WTC11 (cell line): ENCODE data around the gene SORCS2. TPM values are rescaled to one million over a fixed set of nuclear protein-coding genes. Genes with fewer than 3 reads are reported as not detected.

Experiments used
- ATAC-seq: fragments of 200-7000 bp; cut with Tn5 transposase; 2 replicates; pipeline ENCODE4 v1.10.0; 2021; ENCODE audit warnings: mild to moderate bottlenecking, moderate library complexity
- CTCF ChIA-PET: fragments of 300-600 bp; sonication (Branson Sonifier 250); formaldehyde crosslinking; loops from one replicate; lab custom pipeline; 2021; ENCODE audit warnings: antibody characterized with exemption; lab: Charles Lee
- POLR2A ChIA-PET: fragments of 350-600 bp; sonication (Branson Sonifier 250); formaldehyde crosslinking; loops from one replicate; lab custom pipeline; 2021; ENCODE audit warnings: antibody characterized with exemption; lab: Charles Lee
- DNase-seq: peaks from one replicate; pipeline ENCODE4 v3.0.0; 2021; ENCODE audit warnings: low spot score
- H3K27ac Mint-ChIP-seq: 2 replicates; pipeline ENCODE4 v1.8.0; 2021; ENCODE audit warnings: mixed read lengths
- H3K27me3 Mint-ChIP-seq: 2 replicates; pipeline ENCODE4 v1.8.0; 2021; ENCODE audit warnings: low read depth, mild to moderate bottlenecking, moderate library complexity, mixed read lengths
- H3K36me3 Mint-ChIP-seq: 2 replicates; pipeline ENCODE4 v1.8.0; 2021; ENCODE audit warnings: mixed read lengths
- H3K4me1 Mint-ChIP-seq: 2 replicates; pipeline ENCODE4 v1.8.0; 2022; ENCODE audit warnings: mixed read lengths
- H3K4me3 Mint-ChIP-seq: 2 replicates; pipeline ENCODE4 v1.8.0; 2021; ENCODE audit warnings: mild to moderate bottlenecking, moderate library complexity, mixed read lengths
- H3K9me3 Mint-ChIP-seq: 2 replicates; pipeline ENCODE4 v1.8.0; 2021; ENCODE audit warnings: mixed read lengths
- ATF1 ChIP-seq: sonication (generic); formaldehyde crosslinking; IDR thresholded peaks from 2 replicates; pipeline ENCODE4 v1.8.1; 2023; ENCODE audit warnings: mild to moderate bottlenecking, moderate library complexity, missing genetic modification reagents
- CBFB ChIP-seq: sonication (generic); formaldehyde crosslinking; IDR thresholded peaks from 2 replicates; pipeline ENCODE4 v1.8.1; 2022; ENCODE audit warnings: mild to moderate bottlenecking, low read depth, missing genetic modification reagents
- EMX1 ChIP-seq: fragments of 250-450 bp; sonication (Bioruptor Pico); IDR thresholded peaks from 2 replicates; pipeline ENCODE4 v1.8.0; 2021; ENCODE audit warnings: mild to moderate bottlenecking
- FOXK1 ChIP-seq: sonication (generic); formaldehyde crosslinking; IDR thresholded peaks from 2 replicates; pipeline ENCODE4 v1.8.0; 2022; ENCODE audit warnings: mild to moderate bottlenecking, moderate library complexity, missing genetic modification reagents
- GRHL2 ChIP-seq: fragments of 250-450 bp; sonication (Bioruptor Pico); IDR thresholded peaks from 2 replicates; pipeline ENCODE4 v1.8.0; 2022; ENCODE audit warnings: mild to moderate bottlenecking, moderate library complexity; ENCODE audit not compliant: insufficient replicate concordance, severe bottlenecking
- KAT7 ChIP-seq: sonication (generic); formaldehyde crosslinking; IDR thresholded peaks from 2 replicates; pipeline ENCODE4 v1.8.1; 2023; ENCODE audit warnings: missing genetic modification reagents, mild to moderate bottlenecking, borderline replicate concordance
- MYBL2 ChIP-seq: sonication (generic); formaldehyde crosslinking; IDR thresholded peaks from 2 replicates; pipeline ENCODE4 v1.8.1; 2023; ENCODE audit warnings: mild to moderate bottlenecking, moderate library complexity, missing genetic modification reagents
- NFE2L1 ChIP-seq: sonication (generic); formaldehyde crosslinking; IDR thresholded peaks from 2 replicates; pipeline ENCODE4 v1.8.1; 2023; ENCODE audit warnings: missing genetic modification reagents
- NR1H2 ChIP-seq: sonication (generic); formaldehyde crosslinking; IDR thresholded peaks from 2 replicates; pipeline ENCODE4 v1.9.0; 2021; ENCODE audit warnings: mild to moderate bottlenecking, moderate library complexity, missing genetic modification reagents
- OVOL2 ChIP-seq: fragments of 250-450 bp; sonication (Bioruptor Pico); IDR thresholded peaks from 2 replicates; pipeline ENCODE4 v1.9.0; 2021; ENCODE audit warnings: mild to moderate bottlenecking, borderline replicate concordance
- PRRX2 ChIP-seq: fragments of 250-450 bp; sonication (Bioruptor Pico); IDR thresholded peaks from 2 replicates; pipeline ENCODE4 v1.8.0; 2021; ENCODE audit warnings: mild to moderate bottlenecking
- SP1 ChIP-seq: sonication (generic); formaldehyde crosslinking; conservative IDR thresholded peaks from 2 replicates; pipeline ENCODE4 v1.8.1; 2022; ENCODE audit warnings: missing genetic modification reagents
- TCF7 ChIP-seq: sonication (generic); formaldehyde crosslinking; IDR thresholded peaks from 2 replicates; pipeline ENCODE4 v1.8.0; 2022; ENCODE audit warnings: mild to moderate bottlenecking, low read depth, missing genetic modification reagents, moderate library complexity
- ZNF138 ChIP-seq: sonication (generic); formaldehyde crosslinking; conservative IDR thresholded peaks from 2 replicates; pipeline ENCODE4 v1.8.1; 2022; ENCODE audit warnings: mild to moderate bottlenecking, moderate library complexity, missing genetic modification reagents
- ZNF396 ChIP-seq: fragments of 250-450 bp; sonication (Bioruptor Pico); IDR thresholded peaks from 2 replicates; pipeline ENCODE4 v1.8.0; 2021; ENCODE audit warnings: mild to moderate bottlenecking, moderate library complexity, borderline replicate concordance
- total RNA-seq: library from RNA; stranded (reverse); gene quantifications from 3 replicates; pipeline ENCODE4 v1.2.3, GENCODE V29; 2021
- TF ChIP-seq, protein P1 (sequence below): sonication (generic); formaldehyde crosslinking; IDR thresholded peaks from 2 replicates; pipeline ENCODE4 v1.8.1; 2023; ENCODE audit warnings: mild to moderate bottlenecking, missing genetic modification reagents, moderate library complexity
- TF ChIP-seq, protein P2 (sequence below): sonication (generic); formaldehyde crosslinking; IDR thresholded peaks from 2 replicates; pipeline ENCODE4 v1.8.1; 2023; ENCODE audit warnings: mild to moderate bottlenecking, missing genetic modification reagents, moderate library complexity
- TF ChIP-seq, protein P3 (sequence below): fragments of 250-450 bp; sonication (Bioruptor Pico); IDR thresholded peaks from 2 replicates; pipeline ENCODE4 v1.8.0; 2021; ENCODE audit warnings: mild to moderate bottlenecking
- TF ChIP-seq, protein P4 (sequence below): sonication (generic); formaldehyde crosslinking; IDR thresholded peaks from 2 replicates; pipeline ENCODE4 v1.8.1; 2023; ENCODE audit warnings: mild to moderate bottlenecking, missing genetic modification reagents
- TF ChIP-seq, protein P5 (sequence below): sonication (generic); formaldehyde crosslinking; IDR thresholded peaks from 2 replicates; pipeline ENCODE4 v1.8.1; 2022; ENCODE audit warnings: mild to moderate bottlenecking, moderate library complexity, missing genetic modification reagents

The SORCS2 gene
- total RNA-seq, 1 experiment from 2014 or later = 6.6 TPM

DNA sequence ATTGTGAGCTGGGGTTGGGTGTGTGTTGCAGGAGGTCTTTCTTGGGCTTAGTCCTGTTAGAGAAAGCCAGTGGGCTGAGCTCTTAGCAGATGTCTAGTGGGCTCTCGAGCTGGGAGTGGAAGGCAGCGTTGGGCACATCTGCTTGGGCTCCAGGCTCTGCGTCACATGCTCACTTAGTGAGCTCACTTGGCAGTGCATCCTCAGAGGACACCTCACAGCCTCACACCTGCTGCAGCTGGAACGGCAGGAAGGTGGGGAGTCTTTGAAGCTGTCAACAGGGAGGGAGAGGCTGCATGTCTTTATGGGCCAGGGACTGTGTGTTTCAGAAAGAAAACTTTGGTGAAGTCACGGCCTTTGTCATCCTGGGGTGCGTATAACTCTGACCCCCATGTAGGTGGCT is 160.1 kb downstream of the SORCS2 start (continued):
- TF ChIP-seq, protein P1, sequence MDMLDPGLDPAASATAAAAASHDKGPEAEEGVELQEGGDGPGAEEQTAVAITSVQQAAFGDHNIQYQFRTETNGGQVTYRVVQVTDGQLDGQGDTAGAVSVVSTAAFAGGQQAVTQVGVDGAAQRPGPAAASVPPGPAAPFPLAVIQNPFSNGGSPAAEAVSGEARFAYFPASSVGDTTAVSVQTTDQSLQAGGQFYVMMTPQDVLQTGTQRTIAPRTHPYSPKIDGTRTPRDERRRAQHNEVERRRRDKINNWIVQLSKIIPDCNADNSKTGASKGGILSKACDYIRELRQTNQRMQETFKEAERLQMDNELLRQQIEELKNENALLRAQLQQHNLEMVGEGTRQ = no peak

DNA sequence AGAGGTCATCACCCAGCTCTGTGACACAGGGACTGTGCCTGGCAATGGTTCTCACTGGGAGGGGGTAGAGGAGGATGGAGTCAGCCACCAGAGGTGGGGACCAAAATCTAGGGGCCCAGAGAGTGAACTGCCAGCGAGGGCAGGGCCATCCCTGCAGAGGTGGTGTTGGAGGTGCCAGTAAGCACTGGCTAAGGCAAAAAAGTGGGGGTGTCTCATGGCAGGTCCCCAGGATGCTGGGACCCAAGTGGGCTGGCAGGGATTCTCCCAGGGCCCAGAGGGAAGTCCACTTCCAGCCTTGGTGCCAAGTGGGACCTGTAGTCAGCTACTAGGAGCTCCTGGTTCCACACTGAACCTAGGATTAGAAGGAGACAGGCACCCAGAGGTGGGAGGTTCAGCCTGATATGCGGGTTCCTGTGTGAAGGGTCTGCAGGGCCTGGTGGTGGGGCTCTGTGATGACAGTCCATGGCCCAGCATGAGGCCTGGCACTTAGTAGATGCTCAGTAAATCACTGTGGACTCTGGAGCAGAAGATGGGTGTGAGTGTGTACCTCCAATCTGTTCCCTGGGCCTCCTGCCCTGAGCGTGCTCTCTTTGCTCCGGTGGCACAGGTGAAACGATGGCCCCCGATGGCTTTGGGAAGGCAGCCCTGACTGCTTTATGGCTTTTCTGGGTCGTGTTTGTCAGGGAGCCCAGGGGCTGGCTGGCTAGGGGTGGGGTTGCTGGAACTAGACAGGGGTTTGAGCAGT is 160.9 kb downstream of the SORCS2 start:
- DNase-seq = no peak
- H3K9me3 Mint-ChIP-seq = no peaks in the 10 kb centered on the region
- H3K36me3 Mint-ChIP-seq = no peaks in the 10 kb centered on the region
- no peak for ATAC-seq
- ChIA-PET POLR2A (no interaction called here), CTCF (interaction anchor here (1.4 kb wide), 1 partner anchor 18 kb away, joined by 12 read pairs; no protein-coding TSS in a partner anchor)
- H3K27me3 Mint-ChIP-seq = no peaks in the 10 kb centered on the region
- TF ChIP-seq ZNF396 (CRISPR knock-in tag) = no peak
- no peak for TF ChIP-seq FOXK1 (CRISPR knock-in tag)
- H3K27ac Mint-ChIP-seq = no peak overlapping the region
- H3K4me1 Mint-ChIP-seq = no peaks in the 10 kb centered on the region
- H3K4me3 Mint-ChIP-seq = no peak overlapping the region

DNA sequence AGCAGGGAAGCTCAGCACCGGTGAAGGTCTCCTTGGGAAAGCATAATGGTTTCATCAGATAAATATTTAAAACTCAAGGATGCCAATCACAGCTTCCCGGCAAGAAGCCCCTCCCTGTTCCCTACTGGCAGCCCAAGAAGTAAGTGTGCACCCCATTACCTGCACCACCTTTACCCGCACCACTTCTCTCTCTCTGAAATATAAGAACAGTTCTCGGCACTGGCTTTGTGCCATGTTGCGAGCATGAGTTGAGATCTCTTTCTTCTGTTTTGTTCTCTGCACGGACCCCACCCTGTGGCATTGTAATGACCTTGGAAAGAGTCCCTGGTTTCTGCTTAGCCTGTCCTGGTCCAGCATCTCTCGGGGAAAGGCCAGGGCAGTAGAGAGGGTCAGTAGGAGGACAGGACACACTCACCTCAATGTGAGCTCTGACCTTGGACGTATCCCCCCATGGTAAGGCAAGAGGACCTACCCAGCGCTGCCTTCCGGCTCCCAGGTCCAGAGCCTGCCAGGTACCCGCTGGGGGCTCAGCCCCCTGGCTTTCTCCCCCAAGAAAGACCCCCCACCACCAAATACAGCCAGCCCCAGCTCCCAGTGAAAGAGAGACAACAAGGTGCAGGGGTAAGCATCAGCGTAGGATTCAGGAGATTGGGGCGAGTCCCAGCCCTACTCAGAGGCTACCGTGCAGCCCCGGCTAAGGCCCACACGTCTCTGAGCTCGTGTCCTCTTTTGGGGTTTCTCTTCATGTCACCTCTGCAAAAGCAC is 161.7 kb downstream of the SORCS2 start:
- CTCF ChIA-PET = interaction anchor here (0.5 kb wide), 1 partner anchor 29 kb away, joined by 3 read pairs; no protein-coding TSS in a partner anchor
- POLR2A ChIA-PET = no interaction called here
- Mint-ChIP-seq H3K27me3 (no peaks in the 10 kb centered on the region), H3K4me3 (no peak overlapping the region), H3K27ac (no peak overlapping the region), H3K36me3 (no peaks in the 10 kb centered on the region), H3K9me3 (no peaks in the 10 kb centered on the region), H3K4me1 (no peaks in the 10 kb centered on the region)
- ATAC-seq (no peak), DNase-seq (no peak)
- no peak for TF ChIP-seq MYBL2 (CRISPR knock-in tag)
- TF ChIP-seq NFE2L1 = no peak
- TF ChIP-seq ZNF138 (CRISPR knock-in tag) = no peak
- no peak for TF ChIP-seq SP1 (CRISPR knock-in tag)
- no peak for TF ChIP-seq GRHL2 (CRISPR knock-in tag)
- TF ChIP-seq NR1H2 (CRISPR knock-in tag) = no peak
- TF ChIP-seq, protein P1 = no peak
- TF ChIP-seq, protein P2, sequence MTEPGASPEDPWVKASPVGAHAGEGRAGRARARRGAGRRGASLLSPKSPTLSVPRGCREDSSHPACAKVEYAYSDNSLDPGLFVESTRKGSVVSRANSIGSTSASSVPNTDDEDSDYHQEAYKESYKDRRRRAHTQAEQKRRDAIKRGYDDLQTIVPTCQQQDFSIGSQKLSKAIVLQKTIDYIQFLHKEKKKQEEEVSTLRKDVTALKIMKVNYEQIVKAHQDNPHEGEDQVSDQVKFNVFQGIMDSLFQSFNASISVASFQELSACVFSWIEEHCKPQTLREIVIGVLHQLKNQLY = no peak
- TF ChIP-seq KAT7 = no peak
- TF ChIP-seq, protein P3, sequence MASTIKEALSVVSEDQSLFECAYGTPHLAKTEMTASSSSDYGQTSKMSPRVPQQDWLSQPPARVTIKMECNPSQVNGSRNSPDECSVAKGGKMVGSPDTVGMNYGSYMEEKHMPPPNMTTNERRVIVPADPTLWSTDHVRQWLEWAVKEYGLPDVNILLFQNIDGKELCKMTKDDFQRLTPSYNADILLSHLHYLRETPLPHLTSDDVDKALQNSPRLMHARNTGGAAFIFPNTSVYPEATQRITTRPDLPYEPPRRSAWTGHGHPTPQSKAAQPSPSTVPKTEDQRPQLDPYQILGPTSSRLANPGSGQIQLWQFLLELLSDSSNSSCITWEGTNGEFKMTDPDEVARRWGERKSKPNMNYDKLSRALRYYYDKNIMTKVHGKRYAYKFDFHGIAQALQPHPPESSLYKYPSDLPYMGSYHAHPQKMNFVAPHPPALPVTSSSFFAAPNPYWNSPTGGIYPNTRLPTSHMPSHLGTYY (CRISPR knock-in tag) = no peak
- no peak for TF ChIP-seq EMX1

DNA sequence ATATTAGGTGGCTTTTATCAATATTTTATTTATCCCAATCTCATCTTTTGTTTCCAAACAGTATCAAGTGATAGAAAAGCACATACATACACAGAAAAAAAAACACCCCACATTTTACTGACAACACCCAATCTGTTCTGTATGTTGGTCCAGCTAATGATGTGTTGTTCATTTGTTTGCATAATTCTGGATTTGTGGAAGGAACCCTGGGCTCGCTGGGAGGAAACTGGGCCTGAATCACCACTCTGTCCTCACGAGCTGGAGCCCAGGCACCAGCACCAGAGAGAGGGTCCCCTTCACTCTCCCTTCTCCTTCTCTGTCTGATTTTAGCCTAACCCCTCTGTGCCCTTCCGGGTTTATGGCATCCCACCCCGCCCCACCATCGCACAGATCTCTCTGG is 162.6 kb downstream of the SORCS2 start:
- no peak for DNase-seq
- no peak for ATAC-seq
- H3K4me1 Mint-ChIP-seq = no peaks in the 10 kb centered on the region
- H3K27ac Mint-ChIP-seq = no peak overlapping the region
- H3K27me3 Mint-ChIP-seq = no peaks in the 10 kb centered on the region
- CTCF ChIA-PET = interaction anchor here (0.5 kb wide), 1 partner anchor 30 kb away, joined by 3 read pairs; no protein-coding TSS in a partner anchor
- POLR2A ChIA-PET = no interaction called here
- H3K9me3 Mint-ChIP-seq = no peaks in the 10 kb centered on the region
- no peaks in the 10 kb centered on the region for H3K36me3 Mint-ChIP-seq
- no peak overlapping the region for H3K4me3 Mint-ChIP-seq
- TF ChIP-seq, protein P4, sequence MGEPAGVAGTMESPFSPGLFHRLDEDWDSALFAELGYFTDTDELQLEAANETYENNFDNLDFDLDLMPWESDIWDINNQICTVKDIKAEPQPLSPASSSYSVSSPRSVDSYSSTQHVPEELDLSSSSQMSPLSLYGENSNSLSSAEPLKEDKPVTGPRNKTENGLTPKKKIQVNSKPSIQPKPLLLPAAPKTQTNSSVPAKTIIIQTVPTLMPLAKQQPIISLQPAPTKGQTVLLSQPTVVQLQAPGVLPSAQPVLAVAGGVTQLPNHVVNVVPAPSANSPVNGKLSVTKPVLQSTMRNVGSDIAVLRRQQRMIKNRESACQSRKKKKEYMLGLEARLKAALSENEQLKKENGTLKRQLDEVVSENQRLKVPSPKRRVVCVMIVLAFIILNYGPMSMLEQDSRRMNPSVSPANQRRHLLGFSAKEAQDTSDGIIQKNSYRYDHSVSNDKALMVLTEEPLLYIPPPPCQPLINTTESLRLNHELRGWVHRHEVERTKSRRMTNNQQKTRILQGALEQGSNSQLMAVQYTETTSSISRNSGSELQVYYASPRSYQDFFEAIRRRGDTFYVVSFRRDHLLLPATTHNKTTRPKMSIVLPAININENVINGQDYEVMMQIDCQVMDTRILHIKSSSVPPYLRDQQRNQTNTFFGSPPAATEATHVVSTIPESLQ = no peak
- TF ChIP-seq, protein P5, sequence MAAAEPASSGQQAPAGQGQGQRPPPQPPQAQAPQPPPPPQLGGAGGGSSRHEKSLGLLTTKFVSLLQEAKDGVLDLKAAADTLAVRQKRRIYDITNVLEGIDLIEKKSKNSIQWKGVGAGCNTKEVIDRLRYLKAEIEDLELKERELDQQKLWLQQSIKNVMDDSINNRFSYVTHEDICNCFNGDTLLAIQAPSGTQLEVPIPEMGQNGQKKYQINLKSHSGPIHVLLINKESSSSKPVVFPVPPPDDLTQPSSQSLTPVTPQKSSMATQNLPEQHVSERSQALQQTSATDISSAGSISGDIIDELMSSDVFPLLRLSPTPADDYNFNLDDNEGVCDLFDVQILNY (CRISPR knock-in tag) = no peak
- TF ChIP-seq CBFB (CRISPR knock-in tag) = no peak
- TF ChIP-seq OVOL2 (CRISPR knock-in tag) = no peak
- TF ChIP-seq TCF7 = no peak
- TF ChIP-seq ATF1 (CRISPR knock-in tag) = no peak
- no peak for TF ChIP-seq PRRX2 (CRISPR knock-in tag)
